Measurements from ENCODE around the gene ATG101.

The ATG101 gene

GRCh38 chr12:52069327-52070184, at the start of gene ATG101:
Gene ATG101, plus strand, starts transcription at chr12:52069978. Its CDS starts 3,673 bp downstream, at chr12:52073651.
- peak; percentile 95 for DNase-seq

DNA sequence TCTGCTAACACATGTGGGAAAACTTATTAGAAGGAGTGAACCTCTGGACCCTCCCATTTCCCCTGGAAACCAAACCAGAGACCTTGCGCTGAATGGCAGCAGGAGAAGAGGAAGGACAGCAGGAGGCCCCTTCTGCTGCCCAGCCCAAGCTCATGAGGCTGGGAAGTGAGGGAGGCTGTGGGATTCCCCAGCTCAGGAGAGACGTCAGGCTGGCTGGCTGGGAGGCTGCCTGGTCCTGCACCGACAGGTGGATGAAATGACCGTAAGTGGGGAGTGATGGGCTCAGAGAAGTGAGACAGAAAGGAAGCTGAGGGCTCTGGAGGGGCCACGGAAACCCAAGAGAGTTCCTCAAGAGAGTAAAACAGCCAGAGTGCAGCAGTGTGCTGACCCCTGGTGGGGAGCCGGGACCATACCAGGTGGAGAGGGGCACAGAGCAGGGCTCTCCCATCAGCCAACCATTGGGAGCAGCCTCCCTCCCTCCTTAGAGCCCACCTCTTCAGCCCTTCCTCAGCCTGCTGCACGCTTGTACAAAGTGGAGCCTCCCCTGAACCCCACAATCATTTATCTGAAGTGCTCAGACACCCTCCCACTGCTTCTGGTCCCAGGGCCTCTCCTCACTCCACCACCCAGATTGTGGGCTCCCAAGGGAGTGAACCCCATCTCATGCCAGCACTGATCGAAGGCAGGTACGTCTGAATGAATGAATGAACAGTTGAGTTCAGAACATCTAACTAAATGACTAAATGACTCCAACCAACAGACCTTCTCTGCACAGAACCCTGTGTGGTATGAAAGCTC, 49.0 kb upstream of the ATG101 start:
- peak; percentile 54 for DNase-seq

- DNase-seq: no peak
Observed at GRCh38 chr12:52022841-52023181, 47.0 kb upstream of the ATG101 start.

DNA sequence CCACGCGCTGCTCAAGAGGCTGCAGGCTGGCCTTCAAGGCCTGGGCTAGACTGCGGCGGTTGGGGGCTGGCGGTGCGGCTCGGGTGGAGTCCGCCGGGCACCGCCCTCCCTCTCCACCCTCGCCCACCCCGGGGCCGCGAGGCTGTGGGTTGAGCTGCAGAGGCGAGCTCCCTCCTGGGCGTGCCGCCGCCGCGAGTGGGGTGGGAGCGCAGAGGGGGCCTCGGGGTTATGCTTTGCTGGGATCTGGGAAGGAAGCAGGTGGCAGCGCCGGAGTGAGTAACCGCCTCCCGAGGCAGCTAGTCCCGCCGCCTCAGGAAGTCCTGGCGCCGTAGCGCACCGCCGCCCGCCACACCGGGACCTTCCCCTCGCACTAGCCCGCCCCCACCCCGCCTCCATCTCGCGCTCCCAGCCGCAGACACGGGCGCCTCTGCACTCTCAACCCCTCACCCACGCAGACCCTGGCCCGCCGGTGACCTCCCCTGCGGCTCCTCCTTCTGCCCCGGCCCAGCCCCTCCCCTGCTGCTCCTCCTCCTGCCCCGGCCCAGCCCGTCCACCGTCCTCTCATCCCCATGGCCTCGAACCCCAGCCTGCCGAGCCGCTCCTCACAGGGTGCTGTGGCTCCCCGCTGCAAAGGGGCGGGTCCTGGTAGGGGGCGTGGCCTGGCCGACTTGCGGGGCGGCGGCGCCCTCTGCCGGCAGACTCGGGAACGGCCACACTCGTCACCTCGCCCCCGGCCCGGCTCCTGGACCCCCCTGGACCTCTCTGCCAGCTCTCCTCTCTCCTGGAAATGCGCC, 46.4 kb upstream of the ATG101 start:
- DNase-seq: peak; percentile 72

- DNase-seq: no peak
Observed at GRCh38 chr12:52023976-52024688, 45.6 kb upstream of the ATG101 start.

- DNase-seq: peak; percentile 79
Observed at GRCh38 chr12:52024845-52025230, 44.9 kb upstream of the ATG101 start.

DNA sequence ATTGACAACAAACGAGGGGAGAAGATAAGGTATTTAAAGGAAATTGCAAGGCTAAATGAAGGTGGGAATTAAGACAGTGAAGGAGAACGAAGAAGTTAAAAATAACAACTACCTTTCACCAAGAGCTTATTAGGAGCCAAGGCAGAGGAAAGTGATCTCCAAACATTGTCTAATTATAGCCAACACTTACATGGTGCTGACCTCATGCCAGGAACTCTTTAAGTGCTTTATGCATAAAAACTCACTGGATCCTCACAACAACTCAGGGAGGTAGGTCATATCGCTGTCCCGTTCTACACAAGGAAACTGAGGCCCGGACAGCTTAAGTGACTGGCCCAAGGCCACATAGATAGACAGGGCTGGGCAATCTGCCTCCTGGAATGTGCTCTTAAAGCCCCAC, 43.5 kb upstream of the ATG101 start:
- DNase-seq: no peak

- no peak for DNase-seq
Observed at GRCh38 chr12:52027085-52027843, 42.5 kb upstream of the ATG101 start.

- no peak for DNase-seq
Observed at GRCh38 chr12:52029685-52030084, 40.1 kb upstream of the ATG101 start.

GRCh38 chr12:52032446-52032803, 37.4 kb upstream of the ATG101 start:
- DNase-seq: no peak

DNA sequence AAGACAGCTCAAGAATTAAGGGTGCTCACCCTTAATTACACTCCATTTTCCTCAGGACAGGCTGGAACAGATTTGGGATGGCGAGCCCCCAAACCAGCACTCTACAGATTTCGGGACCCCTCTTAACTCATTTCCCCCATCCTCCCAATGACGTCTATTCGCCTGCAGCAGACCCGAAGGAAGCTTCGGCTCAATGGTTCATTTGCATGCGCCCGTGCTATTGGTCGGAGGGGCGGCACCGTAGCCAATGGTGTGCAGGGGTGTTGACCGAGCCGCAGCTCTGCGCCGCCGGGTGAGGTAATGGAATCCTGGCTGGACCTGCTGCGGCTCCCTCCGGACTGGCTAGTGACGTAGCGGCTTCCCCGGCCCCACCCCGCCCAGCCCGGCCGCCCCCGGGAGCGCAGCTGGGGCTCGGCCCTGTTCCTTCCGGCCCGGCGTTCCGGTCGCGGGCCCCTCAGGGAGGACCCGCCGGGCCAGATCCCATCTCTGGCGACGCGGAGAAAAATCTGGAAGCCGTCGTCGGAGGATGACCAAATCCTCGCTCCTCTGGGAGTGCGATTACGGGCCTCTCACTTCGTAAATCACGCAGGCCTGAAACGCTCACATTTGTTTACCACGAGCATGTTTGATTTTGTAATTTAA, 36.9 kb upstream of the ATG101 start:
- peak; percentile 97 for DNase-seq

GRCh38 chr12:52033446-52034140, 36.2 kb upstream of the ATG101 start:
- no peak for DNase-seq

GRCh38 chr12:52035190-52035589, 34.6 kb upstream of the ATG101 start:
- DNase-seq: no peak

DNA sequence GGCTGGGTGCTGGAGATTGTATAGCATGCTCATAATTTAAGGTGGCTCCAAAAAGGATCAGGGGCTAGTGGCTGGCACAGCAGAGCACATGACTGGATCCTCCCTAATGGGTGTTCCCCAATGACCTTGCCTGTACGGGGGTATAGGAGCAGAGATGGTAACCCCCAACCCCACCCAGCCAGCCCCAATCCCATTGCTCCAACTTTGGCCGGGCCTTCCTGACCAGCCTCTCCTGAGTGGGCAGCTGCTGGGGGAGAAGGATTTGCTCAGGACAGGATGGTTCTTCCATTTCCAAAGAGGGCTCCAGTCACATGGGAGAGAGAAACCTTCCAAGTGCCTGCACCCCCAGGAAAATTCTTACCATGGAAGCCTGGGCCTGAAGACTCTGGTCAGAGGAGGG, 33.9 kb upstream of the ATG101 start:
- no peak for DNase-seq

GRCh38 chr12:52036587-52037171, 33.1 kb upstream of the ATG101 start:
- peak; percentile 80 for DNase-seq

GRCh38 chr12:52037248-52037861, 32.4 kb upstream of the ATG101 start:
- no peak for DNase-seq

DNA sequence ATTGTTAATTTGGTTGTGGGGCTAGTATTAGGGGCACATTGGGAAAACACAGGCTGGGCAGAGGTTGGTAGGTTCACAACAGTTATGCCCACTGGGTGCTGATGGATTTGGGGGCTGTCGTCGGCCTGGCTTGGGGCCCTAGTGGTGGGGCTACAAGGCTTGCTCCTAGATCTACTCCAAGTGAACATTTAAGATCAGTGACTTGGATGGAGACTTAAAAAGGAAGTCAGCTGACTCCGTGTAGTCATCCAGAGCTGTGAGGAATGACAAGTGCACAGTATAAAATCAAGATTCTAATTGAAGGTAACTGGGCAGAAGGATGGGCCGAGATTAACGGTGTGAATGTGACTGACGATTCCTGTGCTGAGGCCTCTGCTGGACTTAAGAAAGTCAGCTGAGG, 31.3 kb upstream of the ATG101 start:
- peak; percentile 47 for DNase-seq

GRCh38 chr12:52041035-52041434, 28.7 kb upstream of the ATG101 start:
- DNase-seq: no peak

- no peak for DNase-seq
Observed at GRCh38 chr12:52041695-52042123, 28.1 kb upstream of the ATG101 start.

Data from inflammatory macrophage treated with lipopolysaccharide for 4 hours (primary cell).